Astrocyte of the hippocampus (primary cell): ENCODE measurements around the gene CCL3.
"Not testable (repeated sequence)": the region's sequence is repeated elsewhere in the genome, so short reads cannot be mapped to it uniquely, and the experiment has no call there.

ENCODE experiments used
- DNase-seq: peaks from one replicate; pipeline ENCODE4 v3.0.0; 2011; ENCODE audit warnings: low read depth, low spot score

The CCL3 gene

DNA sequence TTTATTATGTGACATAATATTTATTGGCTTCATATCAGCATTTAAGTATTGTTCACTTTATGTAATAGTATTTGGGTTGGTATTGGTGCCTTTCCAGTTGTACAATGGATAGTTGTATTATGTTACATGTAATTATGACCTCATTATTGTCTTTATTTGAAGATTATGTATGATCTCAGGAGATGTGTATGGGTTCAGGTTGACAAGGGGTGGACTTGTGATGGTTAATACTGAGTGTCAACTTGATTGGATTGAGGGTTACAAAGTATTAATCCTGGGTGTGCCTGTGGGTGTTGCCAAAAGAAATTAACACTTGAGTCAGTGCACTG, 25.7 kb upstream of the CCL3 start:
- DNase-seq = not testable (repeated sequence)

DNA sequence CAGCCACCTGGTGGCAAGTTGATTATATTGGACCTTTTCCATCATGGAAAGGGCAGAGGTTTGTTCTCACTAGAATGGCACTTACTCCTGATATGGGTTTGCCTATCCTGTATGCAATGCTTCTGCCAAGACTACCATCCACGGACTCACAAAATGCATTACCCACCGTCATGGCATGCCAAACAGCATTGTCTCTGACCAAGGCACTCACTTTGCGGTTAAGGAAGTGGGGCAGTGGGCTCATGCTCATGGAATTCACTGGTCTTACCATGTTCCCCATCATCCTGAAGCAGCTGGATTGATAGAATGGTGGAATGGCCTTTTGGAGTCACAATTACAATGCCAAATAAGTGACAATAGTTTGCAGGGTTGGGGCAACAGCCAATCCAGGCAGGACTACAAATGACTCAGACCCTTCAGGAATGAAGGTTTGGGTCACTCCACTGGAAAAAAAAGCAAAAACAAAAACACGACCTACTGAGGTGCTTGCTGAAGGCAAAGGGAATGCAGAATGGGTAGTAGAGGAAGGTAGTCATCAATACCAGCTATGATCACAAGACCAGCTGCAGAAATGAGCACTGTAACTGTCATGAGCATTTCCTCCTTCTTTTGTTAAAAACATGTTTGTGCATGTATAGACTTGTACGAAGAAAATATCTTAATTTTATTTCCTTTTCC, 25.2 kb upstream of the CCL3 start:
- DNase-seq = peak; percentile 79

DNA sequence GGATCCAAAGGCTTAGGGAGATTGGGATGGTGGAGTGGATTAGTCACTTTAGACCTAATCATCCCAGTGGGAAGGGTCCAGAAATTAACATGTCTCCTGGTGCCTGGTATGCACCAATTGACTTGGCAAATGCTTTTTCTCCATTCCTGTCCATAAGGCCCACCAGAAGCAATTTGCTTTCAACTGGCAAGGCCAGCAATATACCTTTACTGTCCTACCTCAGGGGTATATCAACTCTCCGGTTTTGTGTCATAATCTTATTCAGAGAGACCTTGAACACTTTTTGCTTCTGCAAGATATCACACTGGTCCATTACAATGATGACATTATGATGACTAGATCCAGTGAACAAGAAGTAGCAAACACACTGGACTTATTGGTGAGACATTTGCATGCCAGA, 23.2 kb upstream of the CCL3 start:
- not testable (repeated sequence) for DNase-seq

DNA sequence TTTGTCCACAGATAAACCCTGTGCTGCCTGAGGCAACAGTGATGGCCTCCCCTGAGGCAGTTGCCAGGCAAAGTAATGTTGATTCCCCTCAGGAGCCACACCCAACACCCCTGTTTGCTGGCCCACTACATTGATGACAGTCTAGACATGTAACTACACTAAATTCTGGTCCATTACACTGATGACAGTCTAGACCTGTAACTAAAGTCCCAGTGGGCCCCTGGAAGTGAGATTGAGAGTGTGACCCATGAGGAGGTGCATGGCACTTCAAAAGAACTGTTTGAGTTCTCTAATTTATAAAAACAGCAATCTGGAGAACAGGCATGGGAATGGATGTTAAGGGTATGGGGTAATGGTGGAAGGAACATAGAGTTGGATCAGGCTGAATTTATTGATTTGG, 22.6 kb upstream of the CCL3 start:
- DNase-seq = no peak

DNA sequence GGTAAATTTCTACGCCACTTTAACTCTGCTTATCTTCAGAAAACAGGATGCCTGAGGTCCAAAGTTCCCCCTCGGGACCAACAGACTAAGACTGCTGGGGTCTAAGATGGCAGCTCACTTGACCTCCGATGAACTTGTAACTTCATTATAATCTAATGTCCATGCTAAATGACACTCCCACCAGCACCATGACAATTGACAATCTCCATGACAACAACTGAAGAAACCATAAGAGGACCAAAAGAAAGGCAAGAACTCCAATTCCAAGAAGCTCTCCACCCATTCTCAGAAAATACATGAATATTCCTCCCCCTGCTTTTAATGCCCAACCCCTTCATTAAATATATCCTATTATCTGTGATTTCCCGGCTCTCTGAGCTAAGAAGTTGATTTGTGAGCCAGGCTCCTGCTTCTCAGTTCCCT, 21.1 kb upstream of the CCL3 start:
- DNase-seq = no peak

DNA sequence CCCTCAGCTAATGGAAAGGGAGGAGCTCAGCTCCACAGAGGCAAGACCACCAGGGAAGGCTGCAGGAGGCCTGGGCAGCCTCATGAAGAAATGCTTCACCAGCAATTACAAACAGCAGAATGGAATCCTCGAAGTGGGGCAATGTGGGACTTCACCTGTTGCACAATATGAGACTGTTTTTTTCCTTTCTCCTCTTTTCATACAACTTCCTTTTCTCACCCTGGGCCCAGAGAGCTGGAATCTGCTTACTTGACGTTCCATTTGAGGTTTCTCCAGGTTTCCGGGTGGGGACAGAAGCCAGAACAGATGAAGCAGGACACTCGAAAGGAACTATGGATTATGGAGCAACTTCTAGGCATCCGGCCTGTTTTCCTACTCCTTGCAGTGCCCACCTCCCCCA, 18.3 kb upstream of the CCL3 start:
- not testable (repeated sequence) for DNase-seq

DNA sequence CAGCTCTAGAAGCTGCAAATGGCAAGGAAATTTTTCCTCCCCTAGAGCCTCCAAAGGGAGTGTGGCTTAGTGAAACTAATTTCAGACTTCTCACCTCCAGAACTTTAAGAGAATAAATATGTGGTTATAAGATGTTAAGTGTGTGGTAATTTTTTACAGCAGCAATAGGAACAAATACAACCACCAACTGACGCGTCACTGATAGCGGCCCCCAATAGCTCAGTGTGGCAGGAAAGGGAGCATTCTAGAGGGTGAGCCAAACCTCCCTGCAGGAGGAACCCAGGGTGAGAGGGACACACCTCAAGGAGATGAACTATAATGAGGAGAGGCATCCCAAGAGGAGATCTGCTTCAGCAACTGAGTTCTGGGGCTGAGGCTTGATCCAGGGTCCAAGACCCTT, 17.7 kb upstream of the CCL3 start:
- no peak for DNase-seq

DNA sequence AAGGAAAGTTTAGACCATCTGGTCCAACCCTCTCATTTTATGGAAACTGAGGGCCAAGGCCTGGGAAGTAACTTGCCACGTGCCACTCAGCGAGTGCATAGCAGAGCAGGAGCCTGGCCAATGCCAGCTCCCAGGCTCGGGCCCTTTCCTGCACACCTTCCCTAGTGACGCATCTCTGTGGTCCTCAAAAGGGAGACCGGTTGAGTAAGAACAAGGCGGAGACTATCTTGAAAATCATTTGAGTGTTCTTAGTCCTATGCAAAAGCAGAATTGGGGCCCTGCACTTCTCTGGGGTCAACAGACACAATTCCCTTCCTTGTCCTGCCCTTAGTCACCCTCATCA, 16.5 kb upstream of the CCL3 start:
- no peak for DNase-seq

DNA sequence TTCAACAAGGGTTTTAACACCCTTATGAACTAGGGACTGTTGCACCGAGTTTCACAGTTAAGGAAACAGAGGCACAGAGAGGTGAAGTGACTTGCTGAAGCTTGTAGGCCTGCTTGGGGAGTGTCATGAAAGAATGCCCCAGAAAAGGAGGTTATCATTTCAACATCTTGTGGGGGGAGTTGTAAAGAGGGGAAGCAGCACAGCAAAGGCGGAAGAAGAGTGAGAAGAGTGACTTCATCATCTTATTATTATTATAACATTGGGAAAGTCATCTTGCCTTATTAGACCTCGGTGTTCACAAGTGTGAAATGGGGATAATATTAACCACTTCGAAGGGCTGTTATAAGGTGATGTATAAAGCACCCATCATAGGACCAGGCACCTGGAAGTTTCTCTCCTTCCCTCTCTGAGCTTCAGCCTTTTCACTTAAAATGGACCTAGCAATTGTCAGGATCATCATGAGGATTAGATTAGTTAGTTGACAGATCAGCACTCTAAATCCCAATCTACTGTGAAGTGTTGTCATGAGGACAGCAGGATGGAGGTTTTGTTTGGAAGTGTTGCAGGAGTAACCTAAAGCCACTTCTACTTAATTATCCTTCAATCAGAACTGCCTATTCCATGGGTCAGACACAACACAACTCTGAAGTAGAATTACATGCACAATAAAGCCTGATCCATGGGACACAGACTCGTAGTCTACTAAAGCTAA, 16.0 kb upstream of the CCL3 start:
- DNase-seq = no peak

DNA sequence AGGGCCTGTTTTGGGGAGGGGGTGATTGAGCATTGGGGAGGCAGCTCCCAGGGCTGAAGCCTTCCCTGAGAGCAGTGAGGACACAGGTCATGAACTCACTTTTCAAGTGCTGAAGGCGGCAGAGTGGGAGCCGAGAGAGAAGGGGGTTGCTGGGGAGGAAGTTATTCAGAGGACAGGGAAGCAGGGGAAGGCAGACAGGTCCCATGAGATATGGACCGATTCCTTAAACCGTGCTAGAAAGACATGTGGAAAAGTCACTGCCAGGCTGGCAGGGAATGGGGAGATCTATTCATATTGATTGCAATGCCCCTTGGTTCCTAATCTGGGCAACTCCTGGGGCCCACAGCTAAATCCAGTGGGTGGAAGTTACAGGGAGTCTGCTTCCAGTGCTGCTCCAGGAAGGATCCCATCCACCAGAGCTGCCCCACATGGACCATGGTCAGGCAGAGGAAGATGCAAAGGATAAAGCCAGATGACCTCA, 14.8 kb upstream of the CCL3 start:
- DNase-seq = no peak

DNA sequence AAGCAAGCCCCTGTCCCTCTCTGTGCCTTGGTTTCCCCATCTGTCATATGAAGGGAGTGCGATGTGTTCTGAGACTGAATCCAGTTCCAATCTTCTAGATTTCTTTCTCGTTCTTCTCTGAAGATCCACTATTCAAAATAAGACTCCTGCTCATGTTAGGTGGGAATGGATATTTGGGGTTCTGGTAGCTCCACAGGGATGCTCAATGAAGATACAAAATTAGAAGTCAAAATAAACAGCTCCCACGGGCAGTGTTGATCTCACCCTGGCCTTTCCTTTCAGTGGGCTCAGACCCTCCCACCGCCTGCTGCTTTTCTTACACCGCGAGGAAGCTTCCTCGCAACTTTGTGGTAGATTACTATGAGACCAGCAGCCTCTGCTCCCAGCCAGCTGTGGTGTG, 14.3 kb upstream of the CCL3 start:
- DNase-seq = not testable (repeated sequence)

DNA sequence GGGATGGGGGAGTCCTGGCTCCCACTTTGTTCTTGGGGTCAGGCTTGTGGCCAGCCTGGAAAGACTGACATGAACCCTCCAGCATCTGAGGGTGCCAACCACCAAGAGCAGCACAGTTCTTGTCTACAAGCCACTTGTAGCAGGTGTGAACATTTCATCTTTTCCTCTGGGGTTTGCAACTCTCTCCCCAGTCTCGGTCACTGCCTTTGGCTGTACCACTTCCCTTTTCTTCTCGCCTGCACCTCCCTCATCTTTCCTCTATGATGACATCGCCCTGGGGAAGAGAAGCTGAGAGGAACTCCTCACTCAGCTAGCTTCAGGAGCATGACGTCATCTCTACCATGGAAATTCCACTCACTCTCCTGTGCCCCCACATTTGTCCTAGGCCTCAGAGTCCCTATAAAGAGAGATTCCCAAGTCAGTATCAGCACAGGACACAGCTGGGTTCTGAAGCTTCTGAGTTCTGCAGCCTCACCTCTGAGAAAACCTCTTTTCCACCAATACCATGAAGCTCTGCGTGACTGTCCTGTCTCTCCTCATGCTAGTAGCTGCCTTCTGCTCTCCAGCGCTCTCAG, 13.5 kb upstream of the CCL3 start, which contains the start of gene CCL4:
CCL4 (plus strand) TSS at position 427 of the 575 bp plus-strand sequence; CDS start at position 506, 79 bp downstream.
- DNase-seq = not testable (repeated sequence)

DNA sequence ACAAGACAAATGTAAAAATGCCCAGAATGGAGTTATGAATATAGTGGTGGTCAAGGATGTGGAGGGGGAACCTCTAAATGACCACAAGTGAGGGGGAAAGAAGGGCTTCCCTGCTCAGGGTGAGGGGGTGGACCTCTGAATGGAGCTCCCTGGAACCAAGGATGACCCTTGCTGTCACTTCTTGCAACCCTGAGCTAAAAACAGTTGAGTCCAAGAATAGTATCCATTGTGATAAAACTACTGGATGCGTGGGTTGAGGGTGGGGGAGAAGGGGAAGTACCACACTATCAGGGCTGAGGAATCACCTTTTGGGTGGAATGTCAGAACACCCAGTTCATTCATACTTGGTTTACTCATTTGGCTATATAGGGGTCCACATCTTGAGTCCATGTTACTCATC, 9.1 kb upstream of the CCL3 start:
- not testable (repeated sequence) for DNase-seq

DNA sequence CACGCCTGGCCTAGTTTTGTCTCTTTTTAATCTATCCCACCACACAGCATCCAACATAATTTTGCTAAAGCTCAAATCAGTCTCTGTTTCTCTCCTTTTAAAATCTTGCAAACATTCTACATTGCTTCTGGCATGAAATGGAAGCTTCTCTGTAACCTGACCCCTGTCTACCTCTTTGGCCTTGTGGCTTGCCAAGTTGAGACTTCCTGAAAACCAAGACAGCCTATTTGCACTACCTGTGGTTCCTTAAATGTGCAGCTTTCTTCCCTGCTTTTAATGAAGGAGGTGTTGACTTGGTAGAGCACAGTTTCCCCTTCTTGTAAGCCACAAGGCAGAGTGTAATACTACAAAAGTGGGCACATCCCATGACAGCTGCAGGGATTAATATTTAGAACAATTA, 6.0 kb upstream of the CCL3 start:
- DNase-seq = no peak

DNA sequence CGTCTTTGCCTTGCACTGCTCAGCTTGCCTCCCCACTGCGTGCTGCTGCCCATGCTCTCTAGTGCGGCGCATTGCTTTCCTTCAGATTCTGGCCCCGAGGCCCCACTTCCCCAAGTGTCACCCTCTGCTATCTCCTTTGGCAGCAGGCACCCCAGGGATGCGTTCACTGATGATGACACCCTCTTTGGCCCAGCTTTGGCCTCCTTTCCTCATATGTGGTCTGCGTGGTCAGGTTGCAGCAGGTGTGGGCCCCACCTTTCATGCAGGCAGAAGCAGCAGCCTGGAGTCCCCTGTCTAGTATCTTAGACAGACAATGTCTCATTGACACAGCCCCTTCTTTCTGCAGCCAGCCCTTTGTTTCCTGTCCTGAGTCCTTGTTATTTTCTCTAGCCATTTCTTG, 4.8 kb upstream of the CCL3 start:
- no peak for DNase-seq

DNA sequence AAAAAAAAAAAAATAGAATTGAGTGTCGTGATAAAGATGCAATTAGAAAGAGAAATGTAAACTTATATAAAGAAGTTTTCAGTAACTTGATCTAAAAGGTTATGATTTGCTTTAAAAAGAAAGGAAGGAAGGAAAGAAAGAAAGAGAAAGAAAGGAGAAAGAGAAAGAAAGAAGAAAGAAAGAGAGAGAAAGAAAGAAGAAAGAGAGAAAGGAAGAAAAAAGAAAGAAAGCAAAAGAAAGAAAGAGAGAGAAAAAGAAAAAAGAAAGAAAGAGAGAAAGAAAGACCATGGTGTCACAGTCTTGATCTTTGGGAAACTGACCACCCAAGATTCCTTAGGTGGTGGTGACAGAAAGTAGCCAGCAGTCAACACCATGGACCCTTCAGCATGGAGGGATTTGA, 4.3 kb upstream of the CCL3 start:
- no peak for DNase-seq

DNA sequence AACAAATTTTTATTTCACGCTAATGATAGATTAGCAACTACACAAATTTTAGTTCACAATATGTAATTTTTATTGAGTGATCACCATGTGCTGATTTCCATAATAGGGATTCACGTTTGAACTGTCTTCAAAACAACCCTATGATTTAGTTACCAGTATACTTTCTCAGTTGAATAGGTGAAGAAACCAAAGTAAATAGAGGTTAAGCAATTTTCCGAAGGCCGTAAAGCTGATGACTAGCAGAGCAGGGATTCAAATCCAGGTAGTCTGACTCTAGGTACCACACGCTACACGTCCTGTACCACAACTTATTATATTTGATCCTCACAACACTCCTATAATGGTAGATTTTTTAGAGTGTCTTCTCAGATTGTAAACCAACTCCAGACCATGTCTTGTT, 2.8 kb upstream of the CCL3 start:
- not testable (repeated sequence) for DNase-seq

DNA sequence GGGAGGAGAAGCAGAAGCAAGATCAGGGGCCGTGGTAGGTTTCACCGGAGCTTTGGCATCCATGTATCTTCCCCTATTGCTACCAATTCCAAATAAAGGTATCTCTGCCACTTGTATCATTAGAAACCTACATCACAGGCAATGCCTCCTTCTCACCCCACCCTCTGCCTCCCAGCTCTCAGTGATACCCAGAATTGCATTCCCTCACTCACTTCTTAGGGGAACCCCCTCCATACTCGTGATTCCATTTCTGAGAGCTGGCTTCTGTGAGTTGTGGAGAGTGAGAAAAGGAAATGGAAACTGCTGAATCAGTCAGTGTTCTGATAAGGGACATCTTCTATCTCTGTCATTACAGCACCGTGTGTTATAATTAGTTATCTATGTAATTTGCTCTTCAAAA, 2.3 kb upstream of the CCL3 start:
- no peak for DNase-seq

DNA sequence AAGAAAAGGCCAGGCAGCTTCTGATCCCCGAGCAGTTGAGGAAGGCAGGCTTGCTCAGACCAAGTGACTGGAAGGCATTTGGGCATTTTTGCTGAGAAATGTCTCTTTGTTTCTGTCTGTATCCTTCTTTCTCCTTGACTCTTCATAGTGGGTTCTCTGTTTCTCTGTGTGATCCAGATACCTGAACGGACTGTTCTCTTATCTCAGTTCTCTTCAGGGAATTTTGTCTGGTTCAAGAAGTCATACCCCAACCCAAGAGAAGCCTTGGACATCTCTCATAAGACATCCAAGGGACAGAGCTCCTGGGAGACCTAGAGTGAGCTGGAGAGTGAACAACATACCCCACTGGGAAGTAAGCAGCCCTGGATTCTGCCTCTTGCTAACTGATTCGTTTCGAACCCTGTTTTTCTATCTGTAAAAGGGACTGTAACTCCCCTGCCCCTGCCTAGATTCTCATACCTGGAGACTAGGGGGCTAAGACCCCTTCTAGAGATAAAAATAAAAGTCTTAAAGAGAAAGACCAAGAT, 541 bp downstream of the CCL3 start:
- no peak for DNase-seq

DNA sequence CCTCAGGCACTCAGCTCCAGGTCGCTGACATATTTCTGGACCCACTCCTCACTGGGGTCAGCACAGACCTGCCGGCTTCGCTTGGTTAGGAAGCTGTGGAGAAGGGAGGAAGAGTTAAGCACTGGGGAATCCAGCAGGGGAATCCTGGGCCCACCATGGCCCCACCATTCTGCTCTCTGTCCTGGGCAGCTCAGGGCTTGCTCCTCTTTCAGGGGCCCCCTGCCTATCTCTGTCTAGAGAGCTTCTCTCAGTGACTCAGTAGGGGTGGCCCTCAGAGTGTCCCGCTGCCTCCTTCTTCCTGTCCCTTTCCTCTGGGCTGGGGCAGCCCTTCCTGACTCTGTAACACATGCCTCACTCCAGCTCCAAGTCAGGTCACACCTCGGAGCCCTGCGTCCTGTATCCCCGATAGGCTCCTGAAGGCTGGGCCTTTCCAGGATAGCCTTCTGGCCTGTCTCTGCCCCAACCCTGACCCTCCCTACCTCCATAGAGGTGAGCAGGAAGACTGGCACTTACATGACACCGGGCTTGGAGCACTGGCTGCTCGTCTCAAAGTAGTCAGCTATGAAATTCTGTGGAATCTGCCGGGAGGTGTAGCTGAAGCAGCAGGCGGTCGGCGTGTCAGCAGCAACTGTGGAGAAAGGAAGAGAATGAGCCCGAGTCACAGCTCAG, 1.1 kb downstream of the CCL3 start:
- DNase-seq = no peak

DNA sequence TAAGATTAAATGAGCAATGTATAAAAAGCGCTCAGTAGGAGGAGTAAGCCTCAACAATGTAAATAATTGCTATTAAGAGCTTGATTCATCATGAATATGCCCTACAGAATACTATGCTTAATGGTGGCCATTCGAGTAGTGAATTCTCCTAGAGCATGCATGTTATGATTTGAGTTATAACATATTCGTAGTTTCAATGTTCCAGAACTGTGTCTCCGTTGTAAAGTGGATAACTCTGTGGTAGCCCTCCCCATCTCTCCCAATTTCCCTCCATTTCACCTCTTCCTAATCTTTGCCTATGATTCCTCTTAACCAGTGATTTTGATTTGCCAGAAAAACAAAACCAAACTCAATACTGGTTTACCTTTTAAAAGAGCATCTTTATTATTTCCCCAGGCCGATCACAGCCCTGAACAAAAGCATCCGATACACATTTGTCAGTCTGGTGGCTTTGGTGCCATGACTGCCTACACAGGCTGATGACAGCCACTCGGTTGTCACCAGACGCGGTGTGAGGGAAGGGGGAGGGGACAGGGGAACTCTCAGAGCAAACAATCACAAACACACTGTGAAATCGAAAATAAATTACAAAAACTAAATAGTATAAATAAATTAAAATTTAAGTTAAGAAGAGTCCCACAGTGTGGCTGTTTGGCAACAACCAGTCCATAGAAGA, 1.9 kb downstream of the CCL3 start:
- DNase-seq = not testable (repeated sequence)

DNA sequence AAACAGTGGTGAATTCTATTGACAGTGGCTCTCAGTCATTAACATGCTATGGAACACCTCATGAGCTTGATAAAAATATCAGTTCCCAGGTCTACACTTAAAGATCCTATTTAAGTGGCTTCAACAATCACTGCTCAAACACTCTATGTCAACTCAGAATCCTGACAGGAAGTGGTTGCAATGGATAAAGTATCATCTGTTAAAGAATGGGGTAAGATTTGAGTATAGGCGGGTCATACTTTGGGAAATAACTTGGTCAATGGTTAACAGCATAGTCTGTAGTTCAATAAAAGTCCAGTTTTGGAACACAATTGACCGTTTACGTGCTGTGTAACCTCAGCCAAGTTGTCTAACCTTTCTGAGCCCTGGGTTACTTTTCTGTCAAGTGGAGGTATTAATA, 2.5 kb downstream of the CCL3 start:
- not testable (repeated sequence) for DNase-seq
